Stimulated activated naive CD8-positive, alpha-beta T cell treated with anti-CD3 and anti-CD28 coated beads, Interleukin-15, Interleukin-2, amounts not matched to agents 100 ng/mL and 50 ng/mL, for 24 hours (primary cell): ENCODE measurements around the gene MYBL2.

ENCODE experiments used
- H3K27ac Mint-ChIP-seq: one replicate; pipeline ENCODE4 v1.8.0; 2021; ENCODE audit warnings: mild to moderate bottlenecking, mixed read lengths
- H3K27me3 Mint-ChIP-seq: one replicate; pipeline ENCODE4 v1.8.0; 2021; ENCODE audit warnings: mixed read lengths
- H3K36me3 Mint-ChIP-seq: one replicate; pipeline ENCODE4 v1.8.0; 2021; ENCODE audit warnings: low read depth, mixed read lengths
- H3K4me1 Mint-ChIP-seq: one replicate; pipeline ENCODE4 v1.8.0; 2021; ENCODE audit warnings: low read depth, mixed read lengths
- H3K4me3 Mint-ChIP-seq: one replicate; pipeline ENCODE4 v1.8.0; 2021; ENCODE audit warnings: mild to moderate bottlenecking, mixed read lengths
- H3K9me3 Mint-ChIP-seq: one replicate; pipeline ENCODE4 v1.8.0; 2021; ENCODE audit warnings: mixed read lengths

Gene MYBL2

DNA sequence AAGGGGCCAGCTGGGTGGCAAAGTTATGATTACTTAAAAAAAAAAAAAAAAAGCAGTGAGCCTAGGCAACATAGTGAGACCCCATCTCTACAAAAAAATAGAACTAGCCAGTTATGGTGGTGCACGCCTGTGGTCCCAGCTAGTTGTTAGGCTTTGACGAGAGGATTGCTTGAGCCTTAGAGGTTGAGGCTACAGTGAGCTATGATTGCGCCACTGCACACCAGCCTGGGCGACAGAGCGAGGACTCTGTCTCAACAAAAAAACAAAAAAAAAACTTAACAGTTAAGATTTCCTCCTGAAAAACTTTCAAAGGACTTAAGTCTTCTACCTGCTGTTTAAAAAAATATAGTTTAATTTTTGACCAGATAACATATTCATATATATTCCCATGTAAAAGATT lies 57.5 kb downstream of the MYBL2 start:
- Mint-ChIP-seq H3K9me3 (peaks cover 4% of the 10 kb centered on the region), H3K4me1 (peaks cover 43% of the 10 kb centered on the region), H3K27me3 (no peaks in the 10 kb centered on the region), H3K4me3 (no peak overlapping the region), H3K36me3 (peaks cover 8% of the 10 kb centered on the region), H3K27ac (no peak overlapping the region)

DNA sequence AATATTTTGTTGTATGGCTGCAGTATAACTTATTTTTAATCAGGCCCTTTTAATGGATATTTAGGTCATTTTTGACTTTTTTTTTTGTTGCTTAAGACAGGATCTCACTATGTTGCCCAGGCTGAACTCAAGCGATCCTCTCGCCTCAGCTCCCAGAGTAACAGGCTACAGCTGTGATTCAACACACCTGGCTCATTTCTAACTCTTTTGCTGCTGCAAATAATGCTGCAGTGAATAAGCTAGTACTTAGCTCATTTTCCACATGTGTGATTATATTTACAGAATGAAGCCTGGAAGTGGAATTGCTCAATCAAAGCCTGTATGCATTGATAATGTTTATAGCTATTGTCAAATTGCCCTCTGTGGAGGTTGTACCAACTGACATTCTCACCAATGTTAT lies 58.8 kb downstream of the MYBL2 start:
- Mint-ChIP-seq H3K4me1 (peaks cover 45% of the 10 kb centered on the region), H3K27ac (no peak overlapping the region), H3K4me3 (no peak overlapping the region), H3K27me3 (no peaks in the 10 kb centered on the region), H3K36me3 (no peaks in the 10 kb centered on the region), H3K9me3 (peaks cover 4% of the 10 kb centered on the region)

DNA sequence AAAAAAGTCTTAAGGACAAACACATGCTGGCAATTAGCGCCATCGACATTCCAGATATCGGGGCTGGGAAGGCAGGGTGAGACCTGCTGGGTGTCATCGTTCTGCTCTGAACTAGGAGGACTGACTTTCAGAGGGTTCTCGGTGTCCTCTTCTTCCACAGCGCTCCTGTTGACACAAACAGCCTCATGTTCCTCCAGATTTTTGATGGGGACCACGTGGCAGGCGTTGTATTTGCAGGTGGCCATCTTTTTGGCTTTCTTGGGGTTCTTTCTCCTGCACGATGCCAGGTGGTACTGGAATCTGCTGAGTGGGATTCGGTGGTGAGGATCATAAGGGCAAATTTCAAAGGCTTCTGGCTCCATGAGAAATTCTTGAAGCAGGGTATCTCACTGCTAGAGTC lies 59.4 kb downstream of the MYBL2 start:
- Mint-ChIP-seq H3K27ac (no peak overlapping the region), H3K4me3 (no peak overlapping the region), H3K27me3 (no peaks in the 10 kb centered on the region), H3K36me3 (no peaks in the 10 kb centered on the region), H3K9me3 (peaks cover 4% of the 10 kb centered on the region), H3K4me1 (peaks cover 40% of the 10 kb centered on the region)

DNA sequence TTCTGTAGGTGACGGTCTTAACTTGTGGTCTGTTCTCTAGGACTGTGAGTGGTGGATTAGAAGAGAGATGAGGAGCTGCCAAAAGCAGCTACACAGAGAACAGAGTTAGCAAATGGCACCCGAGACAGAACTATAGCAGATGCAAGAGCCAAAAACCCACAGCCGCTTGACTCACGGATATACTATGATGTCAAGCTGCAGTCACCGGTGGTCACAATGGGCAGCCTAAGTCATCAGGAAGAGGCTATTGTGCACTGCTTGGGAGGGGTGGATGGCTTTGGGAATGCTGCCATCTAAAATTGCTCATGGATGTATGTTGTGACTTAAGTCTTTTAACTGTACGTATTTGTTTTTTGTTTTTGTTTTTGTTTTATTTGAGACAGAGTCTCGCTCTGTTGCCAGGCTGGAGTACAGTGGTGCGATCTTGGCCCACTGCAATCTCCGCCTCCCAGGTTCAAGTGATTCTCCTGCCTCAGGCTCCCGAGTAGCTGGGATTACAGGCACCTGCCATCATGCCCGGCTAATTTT lies 60.0 kb downstream of the MYBL2 start, which contains the start of gene GTSF1L:
Gene GTSF1L, minus strand, starts transcription at position 192 of the 528 bp plus-strand sequence. CDS start 308 bp downstream, outside the sequence.
- Mint-ChIP-seq H3K4me3 (no peak within 1 kb of the TSS), H3K36me3 (no peaks in the 10 kb centered on the region), H3K9me3 (peaks cover 4% of the 10 kb centered on the region), H3K27me3 (no peaks in the 10 kb centered on the region), H3K4me1 (peaks cover 39% of the 10 kb centered on the region), H3K27ac (no peak within 1 kb of the TSS)

DNA sequence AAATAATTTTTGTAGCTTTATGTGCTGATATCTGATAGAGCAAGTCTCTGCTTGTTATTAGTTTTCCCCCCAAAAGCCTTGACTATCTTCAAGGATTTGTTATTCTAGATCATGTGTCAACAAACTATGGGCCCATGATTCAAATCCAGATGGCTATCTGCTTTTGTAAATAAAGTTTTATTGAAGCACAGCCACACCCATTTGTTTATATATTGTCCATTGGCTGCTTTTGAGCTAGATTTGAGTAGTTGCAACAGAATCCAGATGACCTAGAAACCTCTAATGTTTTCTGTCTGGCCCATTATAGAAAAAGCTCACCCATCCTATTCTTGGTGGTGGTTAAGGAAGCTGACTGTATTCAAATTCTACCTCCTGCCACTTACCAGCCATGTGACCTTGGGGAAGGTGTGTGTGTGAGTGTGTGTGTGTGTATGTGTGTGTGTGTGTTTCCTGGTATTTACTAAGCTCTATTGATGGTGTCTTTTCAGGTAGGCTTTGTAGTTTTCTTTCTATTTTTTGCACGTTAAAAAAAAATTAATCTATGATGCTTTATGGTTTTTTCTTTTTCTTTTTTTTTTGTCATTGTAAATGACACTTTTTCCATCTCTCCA lies 61.2 kb downstream of the MYBL2 start:
- Mint-ChIP-seq H3K4me1 (peaks cover 36% of the 10 kb centered on the region), H3K27ac (no peak overlapping the region), H3K36me3 (no peaks in the 10 kb centered on the region), H3K9me3 (peaks cover 4% of the 10 kb centered on the region), H3K4me3 (no peak overlapping the region), H3K27me3 (no peaks in the 10 kb centered on the region)

DNA sequence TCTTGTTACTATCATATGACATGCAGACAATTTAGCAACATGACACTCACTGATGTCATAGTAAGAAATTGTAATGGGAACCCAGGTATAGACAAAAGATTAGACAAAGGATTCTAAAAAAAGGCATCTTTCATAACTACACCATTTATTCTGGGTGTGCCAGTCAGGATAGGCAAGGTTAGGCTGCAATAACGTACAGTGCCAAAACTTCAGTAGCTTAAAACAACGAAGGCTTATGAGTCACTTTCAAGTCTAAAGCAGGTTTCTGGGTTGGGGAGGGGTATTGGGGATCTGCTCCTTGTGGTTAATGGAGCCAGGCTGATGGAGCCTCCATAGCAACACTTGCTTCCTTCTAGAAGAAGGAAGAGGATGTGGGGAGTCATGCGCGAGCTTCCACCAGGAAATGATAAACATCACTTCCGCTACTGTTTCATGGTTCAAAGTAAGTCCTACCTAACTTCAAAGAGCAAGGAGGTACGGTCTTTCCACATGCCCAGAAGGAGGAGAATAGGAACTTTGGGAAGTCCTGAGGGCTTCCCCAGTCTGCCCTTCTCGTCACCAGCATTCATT lies 61.9 kb downstream of the MYBL2 start:
- H3K4me3 Mint-ChIP-seq, result no peak overlapping the region
- H3K36me3 Mint-ChIP-seq, result no peaks in the 10 kb centered on the region
- H3K9me3 Mint-ChIP-seq, result peaks cover 4% of the 10 kb centered on the region
- no peak overlapping the region for H3K27ac Mint-ChIP-seq
- H3K27me3 Mint-ChIP-seq, result no peaks in the 10 kb centered on the region
- H3K4me1 Mint-ChIP-seq, result peaks cover 40% of the 10 kb centered on the region

DNA sequence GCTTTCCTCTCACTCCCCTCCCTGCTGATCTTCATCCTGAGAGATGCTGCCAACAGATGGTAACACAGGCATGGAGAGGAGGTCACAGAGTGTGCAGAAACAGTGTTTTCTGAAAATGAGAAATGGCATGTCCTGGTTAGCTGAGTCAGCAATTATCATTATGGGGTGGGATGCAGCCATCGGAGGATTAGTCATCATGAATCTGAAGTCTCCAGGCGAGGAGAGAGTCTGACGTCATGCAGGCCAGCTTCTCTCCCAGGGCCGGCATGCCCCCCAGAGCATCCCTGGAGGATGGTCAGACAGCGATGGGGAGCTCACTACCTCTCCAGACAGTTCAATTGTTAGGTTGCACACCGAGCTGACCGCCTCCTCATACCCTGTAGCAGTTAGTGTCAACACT lies 64.6 kb downstream of the MYBL2 start:
- Mint-ChIP-seq H3K36me3 (no peaks in the 10 kb centered on the region), H3K4me3 (no peak overlapping the region), H3K9me3 (peaks cover 4% of the 10 kb centered on the region), H3K27ac (no peak overlapping the region), H3K27me3 (no peaks in the 10 kb centered on the region), H3K4me1 (peaks cover 52% of the 10 kb centered on the region)

DNA sequence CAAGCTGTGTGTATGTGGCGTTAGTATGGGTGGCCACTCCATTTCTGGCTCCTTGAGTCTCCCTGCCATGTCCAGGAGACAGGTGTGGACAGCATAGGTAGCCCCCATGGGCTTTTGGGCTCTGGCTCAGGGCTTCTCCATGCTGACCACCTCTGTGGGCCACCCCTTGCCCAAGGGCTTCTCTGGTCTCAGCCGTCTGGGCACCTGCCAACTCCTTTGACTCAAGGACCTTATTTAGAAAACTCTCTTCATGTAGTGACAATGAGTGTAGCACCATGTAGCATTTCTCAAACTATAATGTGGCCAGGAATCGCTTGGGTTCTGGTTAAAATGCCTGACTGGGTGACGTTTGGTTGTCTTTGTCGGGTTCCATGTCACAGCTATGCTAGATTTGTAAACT lies 65.0 kb downstream of the MYBL2 start:
- Mint-ChIP-seq H3K4me1 (peaks cover 54% of the 10 kb centered on the region), H3K36me3 (no peaks in the 10 kb centered on the region), H3K9me3 (peaks cover 4% of the 10 kb centered on the region), H3K4me3 (no peak overlapping the region), H3K27me3 (no peaks in the 10 kb centered on the region), H3K27ac (no peak overlapping the region)

DNA sequence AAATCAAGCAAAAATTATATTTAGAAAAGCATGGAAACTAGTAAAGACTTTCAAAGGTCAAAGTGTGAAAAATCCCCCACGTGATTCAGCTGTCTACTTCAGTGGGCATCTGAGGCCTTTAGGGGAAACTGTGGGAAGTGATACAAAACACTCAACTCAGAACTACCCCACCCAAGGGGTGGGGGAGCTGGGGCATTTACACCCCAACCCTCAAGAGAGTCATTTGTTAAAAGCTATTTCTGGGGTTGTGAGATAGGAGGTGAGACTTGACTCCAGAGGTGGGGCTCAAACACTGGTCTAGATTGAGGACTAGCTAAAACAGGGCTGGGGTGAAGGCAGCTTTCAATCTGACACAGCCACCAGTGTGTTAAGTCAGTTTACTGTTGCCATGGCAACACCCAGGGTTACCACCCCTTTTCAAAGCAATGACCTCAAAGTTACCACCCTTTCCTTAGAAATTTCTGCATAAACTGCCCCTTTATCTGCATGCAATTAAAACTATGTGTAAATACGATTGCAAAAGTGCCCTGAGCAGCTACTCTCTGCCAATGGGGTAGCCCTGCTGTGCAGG lies 69.8 kb downstream of the MYBL2 start:
- Mint-ChIP-seq H3K27me3 (no peaks in the 10 kb centered on the region), H3K9me3 (no peaks in the 10 kb centered on the region), H3K36me3 (no peaks in the 10 kb centered on the region), H3K4me3 (peak overlapping the region; percentile 35), H3K4me1 (peaks cover 49% of the 10 kb centered on the region), H3K27ac (peak overlapping the region; percentile 79)

DNA sequence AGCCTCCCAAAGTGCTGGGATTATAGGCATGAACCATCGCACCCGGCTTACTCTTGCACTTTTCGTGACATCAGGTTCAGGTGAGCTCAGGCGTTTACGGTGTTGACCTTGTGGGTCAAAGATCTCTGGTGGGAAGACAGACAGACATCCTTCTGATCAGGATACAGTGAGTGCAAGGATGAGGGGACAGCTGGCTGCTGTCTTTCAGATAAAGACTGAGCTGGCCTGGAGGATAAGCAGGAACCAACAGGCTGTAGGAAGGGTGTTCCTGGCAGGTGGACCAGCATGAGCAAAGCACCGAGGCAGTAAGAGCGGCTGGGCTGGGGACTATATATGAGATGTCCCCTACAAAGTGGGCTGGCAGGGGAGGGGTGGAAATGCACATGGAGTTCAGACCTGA lies 71.0 kb downstream of the MYBL2 start:
- no peak overlapping the region for H3K27ac Mint-ChIP-seq
- no peaks in the 10 kb centered on the region for H3K36me3 Mint-ChIP-seq
- H3K4me3 Mint-ChIP-seq, result no peak overlapping the region
- no peaks in the 10 kb centered on the region for H3K27me3 Mint-ChIP-seq
- H3K9me3 Mint-ChIP-seq, result no peaks in the 10 kb centered on the region
- peaks cover 43% of the 10 kb centered on the region for H3K4me1 Mint-ChIP-seq

DNA sequence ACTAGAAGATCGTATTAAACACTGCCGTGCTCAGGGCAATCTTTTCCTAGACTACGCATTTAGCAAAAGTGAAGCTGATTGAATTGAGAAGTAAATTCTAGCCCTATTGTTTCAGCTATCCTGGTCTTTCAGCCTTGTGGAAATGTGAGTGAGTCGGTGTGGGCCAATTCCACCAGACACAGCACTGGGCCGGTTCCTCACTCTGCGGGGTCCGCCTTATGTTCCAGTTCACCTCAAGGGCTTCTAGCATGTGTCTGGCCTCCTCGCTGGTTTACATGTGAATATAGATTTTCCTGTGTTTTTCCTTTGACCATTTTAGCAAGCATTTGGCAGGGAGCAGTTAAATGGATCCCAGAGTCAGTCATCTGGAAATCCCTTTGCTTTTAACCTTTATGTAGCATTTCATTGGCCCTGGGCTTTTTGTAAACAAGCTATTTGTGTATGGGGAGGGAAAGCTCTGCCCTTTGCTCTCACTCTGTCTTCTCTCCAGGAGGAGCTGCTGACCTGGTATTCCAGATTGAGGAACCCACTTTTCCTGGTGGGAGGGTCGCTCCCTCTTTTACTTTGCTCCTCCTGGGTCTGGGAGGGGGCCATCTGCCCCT lies 72.3 kb downstream of the MYBL2 start:
- Mint-ChIP-seq H3K4me3 (no peak overlapping the region), H3K36me3 (no peaks in the 10 kb centered on the region), H3K4me1 (peaks cover 34% of the 10 kb centered on the region), H3K9me3 (no peaks in the 10 kb centered on the region), H3K27me3 (no peaks in the 10 kb centered on the region), H3K27ac (no peak overlapping the region)

DNA sequence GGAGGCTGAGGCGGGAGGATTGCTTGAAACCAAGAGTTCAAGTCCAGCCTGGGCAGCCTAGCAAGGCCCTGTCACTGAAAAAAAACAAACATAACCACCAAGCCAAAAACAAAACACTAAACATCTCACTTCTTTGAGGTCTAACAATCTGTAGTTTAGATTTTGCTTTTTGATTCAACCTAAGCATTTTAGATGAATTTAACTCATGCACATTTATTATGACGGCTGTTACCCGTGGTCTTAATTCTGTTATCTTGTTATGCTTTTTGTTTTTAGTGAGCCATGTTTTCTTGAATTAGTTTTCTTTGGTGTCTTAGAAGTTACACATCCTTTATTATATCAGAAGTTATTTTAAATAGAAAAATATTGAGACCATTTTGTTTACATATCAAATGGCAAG lies 73.7 kb downstream of the MYBL2 start:
- no peak overlapping the region for H3K27ac Mint-ChIP-seq
- H3K4me1 Mint-ChIP-seq, result peaks cover 29% of the 10 kb centered on the region
- no peaks in the 10 kb centered on the region for H3K36me3 Mint-ChIP-seq
- no peaks in the 10 kb centered on the region for H3K9me3 Mint-ChIP-seq
- H3K27me3 Mint-ChIP-seq, result no peaks in the 10 kb centered on the region
- no peak overlapping the region for H3K4me3 Mint-ChIP-seq

DNA sequence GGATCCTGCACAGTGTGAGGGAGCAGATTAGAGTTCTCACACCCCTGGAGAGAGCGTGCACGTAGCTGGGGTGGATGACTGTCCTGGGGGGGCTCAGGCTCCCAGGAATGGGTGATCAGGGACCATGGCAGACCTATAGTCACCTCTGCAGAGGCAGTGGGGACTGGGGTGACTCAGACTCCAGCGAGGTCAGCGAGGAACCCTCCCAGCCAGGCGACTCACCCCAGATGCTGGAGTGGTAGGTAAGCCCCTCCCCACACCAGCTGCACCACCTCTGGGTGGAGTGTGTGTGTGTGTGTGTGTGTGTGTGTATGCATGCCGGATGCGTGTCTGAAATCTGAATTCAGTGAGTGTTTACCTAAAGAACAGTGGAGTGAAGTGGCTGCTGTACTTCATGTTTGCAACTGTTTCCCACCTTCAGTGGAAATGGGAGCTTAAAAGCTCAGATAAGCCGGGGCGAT lies 77.3 kb downstream of the MYBL2 start:
- Mint-ChIP-seq H3K27me3 (peaks cover 6% of the 10 kb centered on the region), H3K36me3 (no peaks in the 10 kb centered on the region), H3K4me3 (no peak overlapping the region), H3K27ac (no peak overlapping the region), H3K4me1 (peaks cover 18% of the 10 kb centered on the region), H3K9me3 (no peaks in the 10 kb centered on the region)

DNA sequence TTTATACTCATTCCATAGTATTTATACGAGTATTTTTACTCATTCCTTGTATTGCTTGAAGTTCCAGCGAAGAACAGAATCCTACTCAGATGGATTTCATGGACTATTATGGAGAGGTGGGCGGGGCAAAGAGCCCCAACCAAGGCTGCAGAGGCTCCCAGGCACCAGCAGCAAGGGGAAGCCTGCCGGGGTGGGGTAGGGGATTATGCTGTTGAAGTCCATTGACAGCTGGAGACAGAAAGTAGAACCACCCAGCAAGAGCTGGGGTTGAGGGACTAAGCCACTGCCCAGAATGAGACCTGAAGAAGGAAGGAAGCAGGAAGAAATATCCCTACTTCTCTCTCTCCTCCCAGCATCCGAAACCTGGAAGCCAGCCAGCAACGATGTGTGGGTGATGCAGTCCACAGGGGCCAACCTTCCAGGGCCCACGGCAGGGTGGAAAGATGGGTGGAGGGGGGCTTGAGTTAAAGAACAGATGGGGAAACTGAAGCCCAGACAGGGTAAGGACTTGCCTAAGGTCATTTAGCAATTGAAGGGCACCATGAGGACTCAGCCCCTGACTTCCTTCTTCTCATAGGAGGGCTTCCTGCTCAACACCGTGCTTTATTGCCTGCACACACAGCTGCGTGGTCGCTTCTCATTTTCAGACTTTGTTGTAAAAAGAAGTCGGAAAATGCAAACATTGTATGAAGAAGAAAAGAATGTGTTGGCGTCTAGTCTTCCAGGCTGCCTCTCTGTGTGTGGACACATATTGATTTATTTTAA lies 78.2 kb downstream of the MYBL2 start:
- peaks cover 27% of the 10 kb centered on the region for H3K4me1 Mint-ChIP-seq
- H3K9me3 Mint-ChIP-seq, result no peaks in the 10 kb centered on the region
- no peak overlapping the region for H3K4me3 Mint-ChIP-seq
- peaks cover 6% of the 10 kb centered on the region for H3K27me3 Mint-ChIP-seq
- no peak overlapping the region for H3K27ac Mint-ChIP-seq
- no peaks in the 10 kb centered on the region for H3K36me3 Mint-ChIP-seq
